Endodermal cell (in vitro differentiated cells): ENCODE results near the gene ZBTB46. TPM values are rescaled to one million over a fixed set of nuclear protein-coding genes. Genes with fewer than 3 reads are reported as not detected.

ENCODE experiments used
- DNase-seq: peaks from one replicate; pipeline ENCODE4 v3.0.0-alpha.2; 2017
- H3K27ac ChIP-seq: 2 replicates; pipeline ENCODE4 v1.5.1; 2013; ENCODE audit warnings: mild to moderate bottlenecking, low read depth, low read length, moderate library complexity
- H3K27me3 ChIP-seq: 2 replicates; pipeline ENCODE4 v1.6.1; 2013; ENCODE audit warnings: mild to moderate bottlenecking, low read length, moderate library complexity; ENCODE audit not compliant: insufficient read depth, control insufficient read depth, poor library complexity, severe bottlenecking
- H3K36me3 ChIP-seq: 2 replicates; pipeline ENCODE4 v1.7.0; 2013; ENCODE audit warnings: mild to moderate bottlenecking, low read length, moderate library complexity; ENCODE audit not compliant: control insufficient read depth, insufficient read depth
- H3K4me1 ChIP-seq: one replicate; pipeline ENCODE4 v1.7.0; 2013; ENCODE audit warnings: low read length; ENCODE audit not compliant: control insufficient read depth, insufficient read depth
- H3K4me3 ChIP-seq: 2 replicates; pipeline ENCODE4 v1.5.1; 2013; ENCODE audit warnings: mild to moderate bottlenecking, low read length, moderate library complexity
- H3K9ac ChIP-seq: 2 replicates; pipeline ENCODE4 v1.6.1; 2013; ENCODE audit warnings: mild to moderate bottlenecking, low read length, moderate library complexity; ENCODE audit not compliant: poor library complexity, severe bottlenecking; ENCODE audit errors: extremely low read depth
- H3K9me3 ChIP-seq: 2 replicates; pipeline ENCODE4 v1.6.1; 2013; ENCODE audit warnings: mild to moderate bottlenecking, low read length, moderate library complexity; ENCODE audit not compliant: control insufficient read depth
- H3K27ac Mint-ChIP-seq: 2 replicates; pipeline ENCODE4 v1.8.0; 2020; ENCODE audit warnings: mixed read lengths
- H3K27me3 Mint-ChIP-seq: 2 replicates; pipeline ENCODE4 v1.8.0; 2021; ENCODE audit warnings: mild to moderate bottlenecking, mixed read lengths; ENCODE audit not compliant: insufficient read depth
- H3K36me3 Mint-ChIP-seq: 2 replicates; pipeline ENCODE4 v1.8.0; 2020; ENCODE audit warnings: low read depth, mixed read lengths
- H3K4me1 Mint-ChIP-seq: 2 replicates; pipeline ENCODE4 v1.8.0; 2020; ENCODE audit warnings: mixed read lengths
- H3K4me3 Mint-ChIP-seq: 2 replicates; pipeline ENCODE4 v1.8.0; 2020; ENCODE audit warnings: mild to moderate bottlenecking, moderate library complexity, mixed read lengths
- H3K9me3 Mint-ChIP-seq: 2 replicates; pipeline ENCODE4 v1.8.0; 2020; ENCODE audit warnings: mild to moderate bottlenecking, mixed read lengths
- WGBS, 2 experiments: methylation state at CpG; one replicate each; pipeline versions ENCODE4 v1.1.5 to v1.1.7; 2013; ENCODE audit warnings: missing lambda C conversion rate in 2 of 2, mixed read lengths in 1 of 2; ENCODE audit not compliant: insufficient coverage in 1 of 2, insufficient read length in 1 of 2; 5-methylcytosine and 5-hydroxymethylcytosine counted together
- total RNA-seq, 2 donors: library from RNA; stranded (reverse); fragmentation: NEBNext Ultra II Directional in 1 of 2; extraction: Animal tissue kit (Norgen Biotek cat#: 25700) in 1 of 2; gene quantifications; 2 replicates in 1 of 2; 3 replicates in 1 of 2; pipeline ENCODE4 v1.2.1, GENCODE V29; 2021
- TF ChIP-seq, protein P1 (sequence below): fragments of 200-600 bp; sonication (generic); conservative IDR thresholded peaks from 2 replicates; pipeline ENCODE4 v1.5.0; 2021; ENCODE audit warnings: antibody characterized with exemption, mild to moderate bottlenecking

ZBTB46 gene
- total RNA-seq, 2 donors from 2014 or later = 24.9 to 25.9 TPM

DNA sequence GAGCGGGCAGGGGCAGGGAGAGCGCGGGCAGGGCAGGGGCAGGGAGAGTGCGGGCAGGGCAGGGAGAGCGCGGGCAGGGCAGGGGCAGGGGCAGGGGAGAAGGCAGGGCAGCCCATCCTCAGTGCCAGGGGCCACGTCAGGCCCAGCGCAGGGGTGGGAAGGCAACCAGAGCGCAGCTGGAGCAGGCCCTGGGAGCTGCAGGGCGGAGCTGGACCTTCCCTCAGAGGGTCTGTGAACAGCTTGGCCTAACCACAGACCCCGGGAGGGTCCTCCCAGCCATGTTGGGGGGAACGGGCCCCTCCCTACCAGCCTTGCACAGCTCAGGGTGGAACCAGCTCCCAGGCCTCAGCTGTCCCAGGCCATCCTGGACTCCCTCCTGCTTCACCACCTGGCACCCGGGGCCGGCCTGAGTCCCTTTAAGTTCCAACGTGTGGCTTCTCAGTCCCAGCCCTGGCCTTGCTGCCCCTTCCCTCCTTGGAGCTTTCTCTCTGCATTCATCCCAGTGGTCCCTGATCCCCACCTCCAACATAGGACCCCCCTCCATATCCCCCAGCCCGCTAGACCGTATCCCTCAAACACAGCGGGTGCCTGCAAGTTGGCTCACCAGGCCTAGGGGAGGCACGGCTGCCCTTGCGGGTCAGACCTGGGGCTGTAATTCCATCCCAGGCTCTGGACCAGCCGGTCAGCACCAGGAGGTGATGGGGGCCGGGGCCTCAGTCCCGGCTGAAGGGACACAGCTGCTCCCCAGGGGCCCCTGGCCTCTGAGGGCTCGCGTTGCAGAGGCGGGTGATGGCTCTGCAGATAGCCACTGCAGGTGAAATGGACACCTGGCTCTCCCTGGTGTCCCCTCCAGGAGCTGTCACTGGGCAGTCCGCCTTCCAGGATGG, 5.6 kb upstream of the ZBTB46 start:
- Mint-ChIP-seq H3K4me1 (peaks cover 6% of the 10 kb centered on the region), H3K9me3 (no peaks in the 10 kb centered on the region), H3K36me3 (no peaks in the 10 kb centered on the region), H3K27me3 (peaks cover 18% of the 10 kb centered on the region), H3K4me3 (no peak overlapping the region), H3K27ac (no peak overlapping the region)
- H3K27me3 ChIP-seq = peaks cover 9% of the 10 kb centered on the region
- no peaks in the 10 kb centered on the region for H3K9me3 ChIP-seq
- H3K9ac ChIP-seq = no peak overlapping the region
- H3K27ac ChIP-seq = no peak overlapping the region
- WGBS, 2 experiments = 90 to 96% methylated on average over 16 to 25 of the region's 27 CpGs
- H3K4me3 ChIP-seq = no peak overlapping the region
- H3K36me3 ChIP-seq = no peaks in the 10 kb centered on the region
- TF ChIP-seq, protein P1, sequence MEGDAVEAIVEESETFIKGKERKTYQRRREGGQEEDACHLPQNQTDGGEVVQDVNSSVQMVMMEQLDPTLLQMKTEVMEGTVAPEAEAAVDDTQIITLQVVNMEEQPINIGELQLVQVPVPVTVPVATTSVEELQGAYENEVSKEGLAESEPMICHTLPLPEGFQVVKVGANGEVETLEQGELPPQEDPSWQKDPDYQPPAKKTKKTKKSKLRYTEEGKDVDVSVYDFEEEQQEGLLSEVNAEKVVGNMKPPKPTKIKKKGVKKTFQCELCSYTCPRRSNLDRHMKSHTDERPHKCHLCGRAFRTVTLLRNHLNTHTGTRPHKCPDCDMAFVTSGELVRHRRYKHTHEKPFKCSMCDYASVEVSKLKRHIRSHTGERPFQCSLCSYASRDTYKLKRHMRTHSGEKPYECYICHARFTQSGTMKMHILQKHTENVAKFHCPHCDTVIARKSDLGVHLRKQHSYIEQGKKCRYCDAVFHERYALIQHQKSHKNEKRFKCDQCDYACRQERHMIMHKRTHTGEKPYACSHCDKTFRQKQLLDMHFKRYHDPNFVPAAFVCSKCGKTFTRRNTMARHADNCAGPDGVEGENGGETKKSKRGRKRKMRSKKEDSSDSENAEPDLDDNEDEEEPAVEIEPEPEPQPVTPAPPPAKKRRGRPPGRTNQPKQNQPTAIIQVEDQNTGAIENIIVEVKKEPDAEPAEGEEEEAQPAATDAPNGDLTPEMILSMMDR = no peak
- no peak for DNase-seq
- no peaks in the 10 kb centered on the region for H3K4me1 ChIP-seq

DNA sequence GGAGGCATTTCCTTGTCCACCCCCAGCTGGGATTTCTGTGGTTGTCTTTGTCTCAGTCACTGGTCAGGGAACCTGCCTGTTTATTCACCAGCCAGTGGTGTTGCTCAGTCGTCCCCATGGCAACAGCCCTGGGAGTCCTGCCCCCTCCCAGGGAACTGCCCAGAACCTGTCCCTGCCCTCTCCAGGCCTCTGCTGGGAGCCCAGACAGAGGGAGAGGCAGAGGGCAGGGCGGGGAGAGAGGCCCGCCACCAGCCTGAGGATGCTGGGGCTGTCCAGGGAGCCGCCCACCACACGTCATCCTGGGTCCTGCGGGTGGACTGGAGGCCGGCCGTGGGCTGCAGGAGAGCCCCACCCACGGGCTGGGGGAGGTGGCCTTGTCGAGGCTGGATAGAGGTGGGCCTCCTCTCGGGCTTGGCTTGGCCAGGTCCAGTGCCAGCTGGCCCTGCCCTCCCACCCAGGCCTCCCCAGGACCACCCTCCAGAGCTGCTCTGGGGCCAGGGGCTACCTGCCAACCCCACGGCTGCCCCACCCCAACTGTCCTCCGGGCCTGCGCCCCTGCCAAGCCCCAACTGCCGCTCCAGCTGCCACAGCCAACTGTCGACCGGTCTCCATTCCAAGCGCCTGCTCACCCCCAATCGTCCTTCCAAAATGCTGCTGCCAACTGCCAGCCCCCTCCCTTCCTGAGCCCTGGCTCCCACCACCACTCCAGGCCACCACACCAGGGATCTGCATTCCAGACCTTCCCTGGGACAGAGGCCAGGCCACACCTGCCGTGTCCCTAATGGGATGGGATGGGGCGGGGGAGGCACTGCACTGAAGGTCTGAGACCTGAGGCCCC, 4.2 kb upstream of the ZBTB46 start:
- H3K27ac ChIP-seq = no peak overlapping the region
- Mint-ChIP-seq H3K27ac (peak overlapping the region; percentile 74), H3K36me3 (no peaks in the 10 kb centered on the region), H3K4me1 (peaks cover 6% of the 10 kb centered on the region), H3K9me3 (no peaks in the 10 kb centered on the region), H3K4me3 (no peak overlapping the region), H3K27me3 (peaks cover 18% of the 10 kb centered on the region)
- H3K4me3 ChIP-seq = no peak overlapping the region
- DNase-seq = peak; percentile 98
- no peak overlapping the region for H3K9ac ChIP-seq
- TF ChIP-seq, protein P1 = no peak
- no peaks in the 10 kb centered on the region for H3K36me3 ChIP-seq
- no peaks in the 10 kb centered on the region for H3K4me1 ChIP-seq
- H3K27me3 ChIP-seq = peaks cover 9% of the 10 kb centered on the region
- 67 to 72% methylated on average over 8 to 21 of the region's 21 CpGs for WGBS, 2 experiments
- no peaks in the 10 kb centered on the region for H3K9me3 ChIP-seq

DNA sequence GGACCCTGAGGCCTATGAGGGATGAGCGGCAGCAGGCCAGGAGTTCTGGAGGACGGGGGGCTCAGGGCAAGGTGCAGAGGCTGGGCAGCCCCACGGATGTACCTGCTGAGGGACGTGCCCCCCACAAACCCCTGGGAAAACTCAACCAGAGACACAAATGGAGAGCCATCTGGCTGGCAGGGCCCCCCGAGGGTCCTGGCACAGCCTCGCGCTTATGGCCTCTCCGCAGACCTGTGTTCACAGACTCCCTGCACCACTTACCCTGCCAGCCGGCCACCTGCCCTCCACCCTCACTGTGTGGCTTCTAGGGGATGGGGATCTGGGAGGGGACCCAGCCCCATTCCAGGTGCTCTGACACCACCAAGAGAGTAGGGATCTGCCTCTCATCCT, 3.4 kb upstream of the ZBTB46 start:
- no peaks in the 10 kb centered on the region for H3K9me3 Mint-ChIP-seq
- TF ChIP-seq, protein P1 = no peak
- H3K4me1 ChIP-seq = peaks cover under 1% of the 10 kb centered on the region
- H3K36me3 Mint-ChIP-seq = no peaks in the 10 kb centered on the region
- no peak overlapping the region for H3K9ac ChIP-seq
- peaks cover 24% of the 10 kb centered on the region for H3K27me3 Mint-ChIP-seq
- no peak overlapping the region for H3K4me3 ChIP-seq
- peaks cover 9% of the 10 kb centered on the region for H3K27me3 ChIP-seq
- H3K9me3 ChIP-seq = no peaks in the 10 kb centered on the region
- 83 to 84% methylated on average over 4 to 9 of the region's 9 CpGs for WGBS, 2 experiments
- no peak overlapping the region for H3K27ac ChIP-seq
- H3K4me3 Mint-ChIP-seq = no peak overlapping the region
- no peak for DNase-seq
- H3K27ac Mint-ChIP-seq = no peak overlapping the region
- H3K4me1 Mint-ChIP-seq = peaks cover 9% of the 10 kb centered on the region
- H3K36me3 ChIP-seq = no peaks in the 10 kb centered on the region
